HFFc6 (cell line): ENCODE results near the gene NCK1. TPM values are rescaled to one million over a fixed set of nuclear protein-coding genes. Genes with fewer than 3 reads are reported as not detected.
"Not testable (repeated sequence)": the region's sequence is repeated elsewhere in the genome, so short reads cannot be mapped to it uniquely, and the experiment has no call there.

Source experiments
- DNase-seq: peaks from one replicate; pipeline ENCODE4 v3.0.0-alpha.2; 2018
- H3K27ac Mint-ChIP-seq: 2 replicates; pipeline ENCODE4 v1.8.0; 2020; ENCODE audit warnings: mild to moderate bottlenecking, mixed read lengths
- H3K27me3 Mint-ChIP-seq: 2 replicates; pipeline ENCODE4 v1.8.0; 2021; ENCODE audit warnings: mild to moderate bottlenecking, moderate library complexity, mixed read lengths; ENCODE audit not compliant: insufficient read depth
- H3K36me3 Mint-ChIP-seq: 2 replicates; pipeline ENCODE4 v1.8.0; 2021; ENCODE audit warnings: low read depth, mixed read lengths
- H3K4me1 Mint-ChIP-seq: 2 replicates; pipeline ENCODE4 v1.8.0; 2020; ENCODE audit warnings: low read depth, mixed read lengths
- H3K4me3 Mint-ChIP-seq: 2 replicates; pipeline ENCODE4 v1.8.0; 2020; ENCODE audit warnings: mild to moderate bottlenecking, moderate library complexity, mixed read lengths
- H3K9me3 Mint-ChIP-seq: 2 replicates; pipeline ENCODE4 v1.8.0; 2020; ENCODE audit warnings: mild to moderate bottlenecking, mixed read lengths
- total RNA-seq, 6 experiments: library from RNA; stranded (reverse); fragmentation: NEBNext Ultra II Directional; extraction: Animal tissue kit (Norgen Biotek cat#: 25700); gene quantifications; 2 replicates in 1 of 6; 3 replicates in 5 of 6; pipeline ENCODE4 v1.2.3, GENCODE V29; 2021
- TF ChIP-seq, protein P1 (sequence below): fragments of 200-600 bp; sonication (generic); IDR thresholded peaks from 2 replicates; pipeline ENCODE4 v1.5.0; 2021; ENCODE audit warnings: antibody characterized with exemption, mild to moderate bottlenecking

NCK1 gene
- total RNA-seq, 6 experiments from 2014 or later: 37.3 to 48.3 (median 40.8) TPM

DNA sequence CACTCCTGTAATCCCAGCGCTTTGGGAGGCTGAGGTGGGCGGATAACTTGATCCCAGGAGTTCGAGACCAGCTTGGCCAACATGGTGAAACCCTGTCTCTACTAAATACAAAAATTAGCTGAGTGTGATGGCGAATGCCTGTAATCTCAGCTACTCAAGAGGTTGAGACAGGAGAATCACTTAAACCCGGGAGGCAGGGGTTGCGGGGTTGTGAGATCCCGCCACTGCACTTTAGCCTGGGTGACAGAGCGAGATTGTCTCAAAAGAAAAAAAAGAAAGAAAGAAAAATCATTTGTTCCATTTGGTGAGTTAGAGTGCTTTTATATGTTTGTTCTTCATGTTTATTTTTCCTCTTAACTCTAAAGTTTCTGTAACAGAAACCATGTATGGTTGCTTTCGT, 7.3 kb downstream of the NCK1 start:
- peaks cover 41% of the 10 kb centered on the region for H3K36me3 Mint-ChIP-seq
- peaks cover 28% of the 10 kb centered on the region for H3K4me1 Mint-ChIP-seq

DNA sequence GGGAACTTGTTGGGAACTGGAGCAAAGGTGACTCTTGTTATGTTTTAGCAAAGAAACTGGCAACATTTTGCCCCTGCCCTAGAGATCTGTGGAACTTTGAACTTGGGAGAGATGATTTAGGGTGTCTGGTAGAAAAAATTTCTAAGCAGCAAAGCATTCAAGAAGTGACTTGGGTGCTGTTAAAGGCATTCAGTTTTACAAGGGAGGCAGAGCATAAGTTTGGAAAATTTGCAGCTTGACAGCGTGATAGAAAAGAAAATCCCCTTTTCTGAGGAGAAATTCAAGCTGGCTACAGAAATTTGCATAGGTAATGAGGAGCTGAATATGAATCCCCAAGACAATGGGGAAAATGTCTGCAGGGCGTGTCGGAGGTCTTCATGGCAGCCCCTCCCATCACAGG, 10.2 kb downstream of the NCK1 start:
- H3K4me3 Mint-ChIP-seq, H3K27ac Mint-ChIP-seq, H3K27me3 Mint-ChIP-seq, DNase-seq, H3K9me3 Mint-ChIP-seq: not testable (repeated sequence)
- H3K4me1 Mint-ChIP-seq: peaks cover 22% of the 10 kb centered on the region
- H3K36me3 Mint-ChIP-seq: peaks cover 49% of the 10 kb centered on the region

More for the DNA sequence above, 7.3 kb downstream of the NCK1 start:
- Mint-ChIP-seq H3K27ac (no peak overlapping the region), H3K9me3 (no peaks in the 10 kb centered on the region), H3K4me3 (no peak overlapping the region), H3K27me3 (no peaks in the 10 kb centered on the region)
- TF ChIP-seq, protein P1, sequence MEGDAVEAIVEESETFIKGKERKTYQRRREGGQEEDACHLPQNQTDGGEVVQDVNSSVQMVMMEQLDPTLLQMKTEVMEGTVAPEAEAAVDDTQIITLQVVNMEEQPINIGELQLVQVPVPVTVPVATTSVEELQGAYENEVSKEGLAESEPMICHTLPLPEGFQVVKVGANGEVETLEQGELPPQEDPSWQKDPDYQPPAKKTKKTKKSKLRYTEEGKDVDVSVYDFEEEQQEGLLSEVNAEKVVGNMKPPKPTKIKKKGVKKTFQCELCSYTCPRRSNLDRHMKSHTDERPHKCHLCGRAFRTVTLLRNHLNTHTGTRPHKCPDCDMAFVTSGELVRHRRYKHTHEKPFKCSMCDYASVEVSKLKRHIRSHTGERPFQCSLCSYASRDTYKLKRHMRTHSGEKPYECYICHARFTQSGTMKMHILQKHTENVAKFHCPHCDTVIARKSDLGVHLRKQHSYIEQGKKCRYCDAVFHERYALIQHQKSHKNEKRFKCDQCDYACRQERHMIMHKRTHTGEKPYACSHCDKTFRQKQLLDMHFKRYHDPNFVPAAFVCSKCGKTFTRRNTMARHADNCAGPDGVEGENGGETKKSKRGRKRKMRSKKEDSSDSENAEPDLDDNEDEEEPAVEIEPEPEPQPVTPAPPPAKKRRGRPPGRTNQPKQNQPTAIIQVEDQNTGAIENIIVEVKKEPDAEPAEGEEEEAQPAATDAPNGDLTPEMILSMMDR: no peak
- DNase-seq: no peak

DNA sequence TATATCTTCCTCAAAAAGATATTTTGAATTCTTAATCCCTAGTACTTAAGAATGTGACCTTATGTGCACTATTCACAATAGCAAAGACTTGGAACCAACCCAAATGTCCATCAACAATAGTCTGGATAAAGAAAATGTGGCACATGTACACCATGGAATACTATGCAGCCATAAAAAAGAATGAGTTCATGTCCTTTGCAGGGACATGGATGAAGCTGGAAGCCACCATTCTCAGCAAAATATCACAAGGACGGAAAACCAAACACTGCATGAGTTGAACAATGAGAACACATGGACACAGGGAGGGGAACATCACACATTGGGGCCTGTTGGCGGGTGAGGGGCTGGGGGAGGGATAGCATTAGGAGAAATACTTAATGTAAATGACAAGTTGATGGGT, 17.5 kb downstream of the NCK1 start:
- H3K36me3 Mint-ChIP-seq: peaks cover 31% of the 10 kb centered on the region
- H3K4me3 Mint-ChIP-seq, H3K27ac Mint-ChIP-seq, H3K9me3 Mint-ChIP-seq, DNase-seq, H3K27me3 Mint-ChIP-seq: not testable (repeated sequence)
- peaks cover 15% of the 10 kb centered on the region for H3K4me1 Mint-ChIP-seq

DNA sequence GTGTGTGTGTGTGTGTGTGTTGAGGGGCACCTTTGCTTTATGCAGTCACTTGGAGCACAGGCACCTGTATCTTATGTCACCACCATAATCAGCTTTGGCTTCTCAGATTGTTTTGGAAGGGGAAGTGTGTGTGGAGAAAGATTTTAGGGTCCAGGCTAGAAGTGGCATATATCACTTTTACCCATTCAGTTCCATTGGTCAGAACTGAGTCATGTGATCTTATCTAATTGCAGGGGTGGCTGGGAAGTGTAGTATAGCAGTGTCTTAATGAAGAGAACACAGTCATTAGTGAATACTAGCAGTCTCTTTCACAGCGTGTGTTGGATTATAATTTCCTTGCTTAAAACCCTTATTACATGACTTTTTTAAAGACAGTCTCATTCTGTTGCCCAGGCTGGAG, 20.6 kb downstream of the NCK1 start:
- no peak overlapping the region for H3K4me3 Mint-ChIP-seq
- peaks cover 29% of the 10 kb centered on the region for H3K36me3 Mint-ChIP-seq
- peaks cover 19% of the 10 kb centered on the region for H3K4me1 Mint-ChIP-seq
- no peak for DNase-seq
- TF ChIP-seq, protein P1: no peak
- peaks cover 4% of the 10 kb centered on the region; the same call in 1 of the 2 replicates for H3K9me3 Mint-ChIP-seq
- no peak overlapping the region for H3K27ac Mint-ChIP-seq
- H3K27me3 Mint-ChIP-seq: no peaks in the 10 kb centered on the region

DNA sequence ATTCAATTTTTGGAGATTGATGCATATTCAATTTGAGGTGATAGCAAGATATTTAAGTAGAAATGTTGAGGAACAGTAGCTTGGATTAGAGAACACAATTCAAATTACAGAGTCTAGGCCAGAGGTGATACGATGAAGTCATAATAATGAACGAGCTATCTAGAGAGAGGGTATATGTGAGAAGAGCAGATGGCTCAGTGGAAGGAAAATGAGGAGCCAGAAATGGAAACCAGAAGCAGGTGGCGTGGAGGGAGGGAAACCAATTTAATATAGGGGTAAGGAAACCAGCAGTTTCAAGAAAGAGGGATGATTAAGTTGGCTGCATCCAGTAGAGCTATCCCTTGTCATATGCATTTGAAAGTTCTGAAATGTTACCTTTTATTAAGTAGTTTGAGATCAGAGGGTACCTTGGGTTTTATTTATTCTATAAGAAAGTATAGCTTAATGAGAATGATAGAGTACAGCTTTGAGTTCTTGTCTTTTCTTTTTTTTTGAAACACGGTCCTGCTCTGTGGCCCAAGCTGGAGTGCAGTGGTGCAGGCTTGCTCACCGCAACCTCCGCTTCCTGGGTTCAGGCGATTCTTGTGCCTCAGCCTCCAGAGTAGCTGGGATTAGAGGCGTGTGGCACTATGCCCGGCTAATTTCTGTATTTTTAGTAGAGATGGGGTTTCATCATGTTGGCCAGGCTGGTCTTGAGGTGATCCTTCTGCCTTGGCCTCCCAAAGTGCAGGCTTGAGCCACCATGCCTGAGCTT, 22.1 kb downstream of the NCK1 start:
- Mint-ChIP-seq H3K27ac (no peak overlapping the region), H3K9me3 (peaks cover 7% of the 10 kb centered on the region), H3K4me1 (peaks cover 19% of the 10 kb centered on the region), H3K36me3 (peaks cover 26% of the 10 kb centered on the region), H3K4me3 (no peak overlapping the region), H3K27me3 (no peaks in the 10 kb centered on the region)
- DNase-seq: no peak
- TF ChIP-seq, protein P1: no peak

DNA sequence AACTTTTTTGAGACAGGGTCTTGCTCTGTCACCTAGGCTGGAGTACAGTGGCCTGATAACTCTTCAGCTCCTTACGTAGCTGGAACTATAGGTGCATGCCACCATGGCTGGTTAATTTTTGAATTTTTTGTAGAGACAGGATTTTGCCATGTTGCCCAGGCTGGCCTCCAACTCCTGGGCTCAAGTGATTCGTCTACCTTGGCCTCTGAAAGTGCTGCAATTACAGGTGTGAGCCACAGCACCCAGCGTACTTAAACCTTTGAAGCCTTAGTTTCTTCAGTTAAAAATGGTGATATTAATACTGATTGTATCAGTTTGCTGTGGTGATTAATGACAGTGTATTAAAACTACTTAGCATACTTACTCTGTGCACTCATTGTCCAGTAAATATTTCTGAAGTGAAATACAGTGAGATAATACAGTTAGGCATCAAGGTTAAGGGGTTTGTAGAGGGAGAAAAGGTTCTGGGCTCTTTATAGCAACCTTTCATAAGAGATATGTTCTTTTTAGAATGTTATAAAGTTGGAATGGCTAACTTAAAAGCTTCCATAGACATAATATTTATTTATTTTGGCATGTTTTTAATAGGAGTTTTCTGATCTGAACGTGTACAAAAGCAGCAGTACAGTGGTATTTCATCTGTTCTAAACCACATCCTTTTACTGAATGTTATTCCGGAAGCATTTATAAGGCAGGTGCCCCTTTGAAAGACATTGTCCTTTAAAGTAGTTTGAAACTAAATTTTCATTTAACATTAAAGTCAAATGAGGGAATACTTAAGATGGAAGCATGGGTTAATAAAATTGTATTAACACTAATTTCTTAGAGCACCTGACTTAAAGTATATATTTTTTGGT, 23.6 kb downstream of the NCK1 start:
- Mint-ChIP-seq H3K9me3 (peaks cover 16% of the 10 kb centered on the region), H3K27me3 (no peaks in the 10 kb centered on the region), H3K27ac (no peak overlapping the region), H3K4me3 (no peak overlapping the region), H3K4me1 (peaks cover 19% of the 10 kb centered on the region), H3K36me3 (peaks cover 33% of the 10 kb centered on the region)
- DNase-seq: no peak
- TF ChIP-seq, protein P1: no peak
